GM12878 (cell line): Measurements from ENCODE around the gene SCN10A.

Experiments used
- ETV6 ChIP-seq, 2 experiments: fragments of 450-650 bp in 1 of 2; IDR thresholded peaks in 1 of 2; conservative IDR thresholded peaks in 1 of 2; 2 replicates each; pipeline ENCODE4 v1.6.1; 2014; ENCODE audit warnings: antibody characterized with exemption in 1 of 2, borderline replicate concordance in 1 of 2, low read depth in 1 of 2, mild to moderate bottlenecking in 1 of 2, moderate library complexity in 1 of 2
- FOXM1 ChIP-seq: IDR thresholded peaks from 2 replicates; pipeline ENCODE4 v1.6.1; 2012; ENCODE audit warnings: low read depth, mild to moderate bottlenecking, inconsistent platforms, low read length, moderate library complexity
- POLR2A ChIP-seq: IDR thresholded peaks from 2 replicates; pipeline ENCODE4 v1.6.1; 2011; ENCODE audit warnings: low read depth, mild to moderate bottlenecking, low read length
- POLR2AphosphoS5 ChIP-seq: IDR thresholded peaks from 2 replicates; pipeline ENCODE4 v1.6.1; 2011; ENCODE audit warnings: mild to moderate bottlenecking, low read length, inconsistent platforms
- SP1 ChIP-seq: IDR thresholded peaks from one replicate; pipeline ENCODE4 v1.6.1; 2011; ENCODE audit warnings: low read depth, low read length
- STAT3 ChIP-seq: IDR thresholded peaks from 2 replicates; pipeline ENCODE4 v1.6.1; 2011; ENCODE audit warnings: low read depth, low read length, improper control_type of control experiment
- TF ChIP-seq, protein P1 (sequence below): IDR thresholded peaks from 2 replicates; pipeline ENCODE4 v1.6.1; 2011; ENCODE audit warnings: borderline replicate concordance, low read depth, mild to moderate bottlenecking, moderate library complexity, mixed read lengths, low read length; ENCODE audit not compliant: insufficient read depth; ENCODE audit errors: extremely low read length
- TF ChIP-seq, protein P2 (sequence below), 3 experiments: IDR thresholded peaks in 2 of 3; conservative IDR thresholded peaks in 1 of 3; 2 replicates each; pipeline ENCODE4 v1.5.1; 2011; ENCODE audit warnings: low read depth in 3 of 3, low read length in 3 of 3, mild to moderate bottlenecking in 3 of 3, control low read depth in 2 of 3, moderate library complexity in 2 of 3, inconsistent platforms in 1 of 3, mixed read lengths in 1 of 3; ENCODE audit not compliant: control insufficient read depth in 2 of 3, insufficient read depth in 1 of 3; ENCODE audit errors: extremely low read depth in 1 of 3

DNA sequence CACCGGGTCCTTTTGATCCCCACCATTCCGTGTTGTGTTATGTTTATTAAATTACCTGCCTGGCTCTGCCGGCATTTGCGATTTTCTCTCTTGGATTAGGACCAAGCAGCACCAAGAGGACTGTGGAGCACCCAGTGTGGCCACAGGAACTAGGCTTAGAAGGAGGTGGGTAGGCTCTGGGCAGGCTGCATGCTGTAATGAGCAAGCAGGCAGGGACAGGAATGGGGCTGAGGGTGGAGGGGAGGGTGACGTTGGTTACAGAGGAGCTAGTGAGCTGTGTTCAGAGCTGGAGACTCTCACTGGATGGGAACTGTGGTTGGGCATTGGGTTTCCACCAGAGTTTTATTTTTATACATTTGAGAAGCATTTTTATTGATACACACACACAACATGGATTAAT, 158.6 kb downstream of the SCN10A start:
- TF ChIP-seq POLR2A = no peak
- TF ChIP-seq SP1 = no peak
- no peak for TF ChIP-seq FOXM1
- TF ChIP-seq, protein P1, sequence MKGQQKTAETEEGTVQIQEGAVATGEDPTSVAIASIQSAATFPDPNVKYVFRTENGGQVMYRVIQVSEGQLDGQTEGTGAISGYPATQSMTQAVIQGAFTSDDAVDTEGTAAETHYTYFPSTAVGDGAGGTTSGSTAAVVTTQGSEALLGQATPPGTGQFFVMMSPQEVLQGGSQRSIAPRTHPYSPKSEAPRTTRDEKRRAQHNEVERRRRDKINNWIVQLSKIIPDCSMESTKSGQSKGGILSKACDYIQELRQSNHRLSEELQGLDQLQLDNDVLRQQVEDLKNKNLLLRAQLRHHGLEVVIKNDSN = no peak
- TF ChIP-seq ETV6 (conservative IDR thresholded peaks at IDR 0.05 in 1 of 2, IDR thresholded peaks at IDR 0.05 in 1 of 2; ENCODE audit: borderline replicate concordance in 1 of 2, low read depth in 1 of 2) = no peak
- TF ChIP-seq, protein P2, sequence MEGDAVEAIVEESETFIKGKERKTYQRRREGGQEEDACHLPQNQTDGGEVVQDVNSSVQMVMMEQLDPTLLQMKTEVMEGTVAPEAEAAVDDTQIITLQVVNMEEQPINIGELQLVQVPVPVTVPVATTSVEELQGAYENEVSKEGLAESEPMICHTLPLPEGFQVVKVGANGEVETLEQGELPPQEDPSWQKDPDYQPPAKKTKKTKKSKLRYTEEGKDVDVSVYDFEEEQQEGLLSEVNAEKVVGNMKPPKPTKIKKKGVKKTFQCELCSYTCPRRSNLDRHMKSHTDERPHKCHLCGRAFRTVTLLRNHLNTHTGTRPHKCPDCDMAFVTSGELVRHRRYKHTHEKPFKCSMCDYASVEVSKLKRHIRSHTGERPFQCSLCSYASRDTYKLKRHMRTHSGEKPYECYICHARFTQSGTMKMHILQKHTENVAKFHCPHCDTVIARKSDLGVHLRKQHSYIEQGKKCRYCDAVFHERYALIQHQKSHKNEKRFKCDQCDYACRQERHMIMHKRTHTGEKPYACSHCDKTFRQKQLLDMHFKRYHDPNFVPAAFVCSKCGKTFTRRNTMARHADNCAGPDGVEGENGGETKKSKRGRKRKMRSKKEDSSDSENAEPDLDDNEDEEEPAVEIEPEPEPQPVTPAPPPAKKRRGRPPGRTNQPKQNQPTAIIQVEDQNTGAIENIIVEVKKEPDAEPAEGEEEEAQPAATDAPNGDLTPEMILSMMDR (IDR thresholded peaks at IDR 0.05 in 2 of 3, conservative IDR thresholded peaks at IDR 0.05 in 1 of 3; ENCODE audit: control insufficient read depth in 2 of 3, extremely low read depth in 1 of 3, insufficient read depth in 1 of 3, low read depth in 3 of 3, low read length in 3 of 3) = no peak
- TF ChIP-seq STAT3 = no peak
- TF ChIP-seq POLR2AphosphoS5 = no peak
